GM23338 (cell line): ENCODE results near the gene OR1M1. TPM values are rescaled to one million over a fixed set of nuclear protein-coding genes. Genes with fewer than 3 reads are reported as not detected.

ENCODE experiments used
- ATAC-seq: fragments of 200-7000 bp; cut with Tn5 transposase; 3 replicates; pipeline ENCODE4 v1.9.1; 2020
- DNase-seq: peaks from one replicate; pipeline ENCODE4 v3.0.0-alpha.2; 2015; ENCODE audit warnings: low spot score
- H2AFZ ChIP-seq: fragments of 200-600 bp; sonication (generic); 2 replicates; pipeline ENCODE4 v1.8.0; 2016; ENCODE audit warnings: antibody characterized with exemption, mild to moderate bottlenecking, moderate library complexity
- H3F3A ChIP-seq: fragments of 200-600 bp; sonication (generic); replicated peaks from 2 replicates; pipeline ENCODE4 v1.8.0; 2017; ENCODE audit warnings: antibody characterized with exemption, mixed run types, low read depth
- H3K27ac ChIP-seq: fragments of 200-600 bp; sonication (generic); 2 replicates; pipeline ENCODE4 v1.6.1; 2016; ENCODE audit warnings: low read depth
- H3K27me3 ChIP-seq: fragments of 200-600 bp; sonication (generic); 2 replicates; pipeline ENCODE4 v1.8.0; 2016; ENCODE audit warnings: mild to moderate bottlenecking, mixed run types, moderate library complexity; ENCODE audit not compliant: insufficient read depth
- H3K36me3 ChIP-seq: fragments of 200-600 bp; sonication (generic); 2 replicates; pipeline ENCODE4 v1.8.0; 2016; ENCODE audit warnings: mild to moderate bottlenecking; ENCODE audit not compliant: insufficient read depth
- H3K4me1 ChIP-seq: fragments of 200-600 bp; sonication (generic); 2 replicates; pipeline ENCODE4 v1.8.0; 2016; ENCODE audit warnings: mild to moderate bottlenecking, moderate library complexity; ENCODE audit not compliant: insufficient read depth
- H3K4me2 ChIP-seq: fragments of 200-600 bp; sonication (generic); 2 replicates; pipeline ENCODE4 v1.7.1; 2017; ENCODE audit warnings: mixed run types
- H3K4me3 ChIP-seq: fragments of 200-600 bp; sonication (generic); 2 replicates; pipeline ENCODE4 v1.6.1; 2016; ENCODE audit warnings: mixed run types
- H3K79me2 ChIP-seq: fragments of 200-600 bp; sonication (generic); replicated peaks from 2 replicates; pipeline ENCODE4 v1.8.0; 2017; ENCODE audit warnings: mild to moderate bottlenecking; ENCODE audit not compliant: insufficient read depth
- H3K9me2 ChIP-seq: fragments of 200-600 bp; sonication (generic); 2 replicates; pipeline ENCODE4 v1.8.0; 2017; ENCODE audit not compliant: insufficient read depth
- H4K20me1 ChIP-seq: fragments of 200-600 bp; sonication (generic); replicated peaks from 2 replicates; pipeline ENCODE4 v1.8.0; 2017; ENCODE audit warnings: mild to moderate bottlenecking; ENCODE audit not compliant: insufficient read depth
- H3K27ac Mint-ChIP-seq: 2 replicates; pipeline ENCODE4 v1.8.0; 2020; ENCODE audit warnings: inconsistent platforms, mild to moderate bottlenecking, moderate library complexity, mixed read lengths
- H3K27me3 Mint-ChIP-seq: 3 replicates; pipeline ENCODE4 v1.8.0; 2022; ENCODE audit warnings: low read depth, mild to moderate bottlenecking, moderate library complexity, mixed read lengths, inconsistent platforms; ENCODE audit not compliant: insufficient read depth, poor library complexity
- H3K36me3 Mint-ChIP-seq: 3 replicates; pipeline ENCODE4 v1.8.0; 2021; ENCODE audit warnings: low read depth, mild to moderate bottlenecking, inconsistent platforms, moderate library complexity, mixed read lengths
- H3K4me1 Mint-ChIP-seq: 3 replicates; pipeline ENCODE4 v1.8.0; 2020; ENCODE audit warnings: mild to moderate bottlenecking, inconsistent platforms, mixed read lengths
- H3K4me3 Mint-ChIP-seq: 3 replicates; pipeline ENCODE4 v1.8.0; 2021; ENCODE audit warnings: moderate library complexity, mild to moderate bottlenecking, inconsistent platforms, mixed read lengths
- H3K9me3 Mint-ChIP-seq: 3 replicates; pipeline ENCODE4 v1.8.0; 2020; ENCODE audit warnings: moderate library complexity, mild to moderate bottlenecking, inconsistent platforms, mixed read lengths
- EZH2 ChIP-seq: fragments of 200-600 bp; sonication (generic); IDR thresholded peaks from one replicate; pipeline ENCODE4 v1.8.0; 2017; ENCODE audit warnings: antibody characterized with exemption, mild to moderate bottlenecking, low read depth; ENCODE audit not compliant: unreplicated experiment
- JUNB ChIP-seq: IDR thresholded peaks from one replicate; pipeline ENCODE4 v1.6.1; 2016; ENCODE audit warnings: antibody characterized with exemption; ENCODE audit not compliant: unreplicated experiment
- ZNF114 ChIP-seq: fragments of 250-450 bp; sonication (Bioruptor Pico); IDR thresholded peaks from 2 replicates; pipeline ENCODE4 v1.5.0; 2020; ENCODE audit warnings: mild to moderate bottlenecking, moderate library complexity
- long read RNA-seq: library from polyadenylated mRNA; unstranded; transcript quantifications from one replicate; pipeline ENCODE4 v2.0.0, GENCODE V29; 2020; ENCODE audit not compliant: unreplicated experiment
- polyA plus RNA-seq: library from polyadenylated mRNA; unstranded; fragments of >200 nt; fragmentation: Nextera tagmentation; extraction: Ambion mirVana; gene quantifications from 2 replicates; pipeline ENCODE4 v1.2.1, GENCODE V29; 2016
- total RNA-seq: library from RNA; depleted of rRNA; stranded (reverse); fragments of >200 nt; shearing (Covaris generic); gene quantifications from 2 replicates; pipeline ENCODE4 v1.2.3, GENCODE V29; 2014; rRNA removed
- TF ChIP-seq, protein P1 (sequence below): IDR thresholded peaks from 2 replicates; pipeline ENCODE4 v1.6.1; 2016; ENCODE audit warnings: antibody characterized with exemption
- TF ChIP-seq, protein P2 (sequence below): IDR thresholded peaks from one replicate; pipeline ENCODE4 v1.6.1; 2018; ENCODE audit warnings: antibody characterized with exemption; ENCODE audit not compliant: unreplicated experiment
- TF ChIP-seq, protein P3 (sequence below): fragments of 250-450 bp; sonication (Bioruptor Pico); IDR thresholded peaks from 2 replicates; pipeline ENCODE4 v1.5.0; 2020; ENCODE audit warnings: mild to moderate bottlenecking, moderate library complexity

Gene OR1M1, protein sequence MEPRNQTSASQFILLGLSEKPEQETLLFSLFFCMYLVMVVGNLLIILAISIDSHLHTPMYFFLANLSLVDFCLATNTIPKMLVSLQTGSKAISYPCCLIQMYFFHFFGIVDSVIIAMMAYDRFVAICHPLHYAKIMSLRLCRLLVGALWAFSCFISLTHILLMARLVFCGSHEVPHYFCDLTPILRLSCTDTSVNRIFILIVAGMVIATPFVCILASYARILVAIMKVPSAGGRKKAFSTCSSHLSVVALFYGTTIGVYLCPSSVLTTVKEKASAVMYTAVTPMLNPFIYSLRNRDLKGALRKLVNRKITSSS
- total RNA-seq, result not detected in 2 replicates
- polyA plus RNA-seq, result not detected in 2 replicates
- long read RNA-seq, result 0 reads

DNA sequence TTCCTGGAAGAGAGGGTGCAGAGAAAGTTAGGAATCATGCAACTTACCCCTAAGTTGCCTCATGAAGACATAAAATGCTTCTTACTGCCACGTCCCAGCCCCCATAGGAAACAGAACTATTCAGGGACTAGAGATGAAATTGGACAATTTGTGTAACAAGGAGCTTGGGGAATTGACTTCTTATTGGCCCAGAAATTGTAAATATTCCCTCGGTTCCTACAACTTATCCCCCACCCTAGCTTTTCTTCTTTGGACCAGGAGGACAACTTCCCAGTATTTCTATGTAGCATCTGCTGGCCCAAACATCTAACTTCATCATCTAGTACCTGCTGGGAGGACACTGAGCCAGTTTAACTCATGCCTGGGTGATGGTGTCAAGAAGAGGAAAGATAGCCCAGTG, at the start of gene OR1M1:
Gene OR1M1 (plus strand): TSS at position 301 of the 400 bp plus-strand sequence. CDS start 6,184 bp downstream, outside the sequence.
- H3K4me3 Mint-ChIP-seq, result no peak within 1 kb of the TSS
- H3K36me3 ChIP-seq, result no peaks in the 10 kb centered on the region
- peaks cover 92% of the 10 kb centered on the region for H3K9me3 Mint-ChIP-seq
- no peak for ATAC-seq
- no peak within 1 kb of the TSS for H3K27ac ChIP-seq
- no peaks in the 10 kb centered on the region for H4K20me1 ChIP-seq
- no peaks in the 10 kb centered on the region for H3K27me3 ChIP-seq
- TF ChIP-seq ZNF114 (CRISPR knock-in tag) (no peak), JUNB (no peak), EZH2 (no peak)
- TF ChIP-seq, protein P1, sequence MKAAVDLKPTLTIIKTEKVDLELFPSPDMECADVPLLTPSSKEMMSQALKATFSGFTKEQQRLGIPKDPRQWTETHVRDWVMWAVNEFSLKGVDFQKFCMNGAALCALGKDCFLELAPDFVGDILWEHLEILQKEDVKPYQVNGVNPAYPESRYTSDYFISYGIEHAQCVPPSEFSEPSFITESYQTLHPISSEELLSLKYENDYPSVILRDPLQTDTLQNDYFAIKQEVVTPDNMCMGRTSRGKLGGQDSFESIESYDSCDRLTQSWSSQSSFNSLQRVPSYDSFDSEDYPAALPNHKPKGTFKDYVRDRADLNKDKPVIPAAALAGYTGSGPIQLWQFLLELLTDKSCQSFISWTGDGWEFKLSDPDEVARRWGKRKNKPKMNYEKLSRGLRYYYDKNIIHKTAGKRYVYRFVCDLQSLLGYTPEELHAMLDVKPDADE, result no peak
- TF ChIP-seq, protein P2, sequence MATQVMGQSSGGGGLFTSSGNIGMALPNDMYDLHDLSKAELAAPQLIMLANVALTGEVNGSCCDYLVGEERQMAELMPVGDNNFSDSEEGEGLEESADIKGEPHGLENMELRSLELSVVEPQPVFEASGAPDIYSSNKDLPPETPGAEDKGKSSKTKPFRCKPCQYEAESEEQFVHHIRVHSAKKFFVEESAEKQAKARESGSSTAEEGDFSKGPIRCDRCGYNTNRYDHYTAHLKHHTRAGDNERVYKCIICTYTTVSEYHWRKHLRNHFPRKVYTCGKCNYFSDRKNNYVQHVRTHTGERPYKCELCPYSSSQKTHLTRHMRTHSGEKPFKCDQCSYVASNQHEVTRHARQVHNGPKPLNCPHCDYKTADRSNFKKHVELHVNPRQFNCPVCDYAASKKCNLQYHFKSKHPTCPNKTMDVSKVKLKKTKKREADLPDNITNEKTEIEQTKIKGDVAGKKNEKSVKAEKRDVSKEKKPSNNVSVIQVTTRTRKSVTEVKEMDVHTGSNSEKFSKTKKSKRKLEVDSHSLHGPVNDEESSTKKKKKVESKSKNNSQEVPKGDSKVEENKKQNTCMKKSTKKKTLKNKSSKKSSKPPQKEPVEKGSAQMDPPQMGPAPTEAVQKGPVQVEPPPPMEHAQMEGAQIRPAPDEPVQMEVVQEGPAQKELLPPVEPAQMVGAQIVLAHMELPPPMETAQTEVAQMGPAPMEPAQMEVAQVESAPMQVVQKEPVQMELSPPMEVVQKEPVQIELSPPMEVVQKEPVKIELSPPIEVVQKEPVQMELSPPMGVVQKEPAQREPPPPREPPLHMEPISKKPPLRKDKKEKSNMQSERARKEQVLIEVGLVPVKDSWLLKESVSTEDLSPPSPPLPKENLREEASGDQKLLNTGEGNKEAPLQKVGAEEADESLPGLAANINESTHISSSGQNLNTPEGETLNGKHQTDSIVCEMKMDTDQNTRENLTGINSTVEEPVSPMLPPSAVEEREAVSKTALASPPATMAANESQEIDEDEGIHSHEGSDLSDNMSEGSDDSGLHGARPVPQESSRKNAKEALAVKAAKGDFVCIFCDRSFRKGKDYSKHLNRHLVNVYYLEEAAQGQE, result no peak
- no peak within 1 kb of the TSS for H2AFZ ChIP-seq
- H3F3A ChIP-seq, result no peaks in the 10 kb centered on the region
- peaks cover 6% of the 10 kb centered on the region for H3K27me3 Mint-ChIP-seq
- no peak within 1 kb of the TSS for H3K4me3 ChIP-seq
- H3K79me2 ChIP-seq, result no peaks in the 10 kb centered on the region
- H3K4me1 Mint-ChIP-seq, result no peaks in the 10 kb centered on the region
- no peaks in the 10 kb centered on the region for H3K4me1 ChIP-seq
- DNase-seq, result no peak
- H3K36me3 Mint-ChIP-seq, result peaks cover 40% of the 10 kb centered on the region; the same call in 2 of the 3 replicates
- H3K4me2 ChIP-seq, result no peak within 1 kb of the TSS
- H3K9me2 ChIP-seq, result no peaks in the 10 kb centered on the region
- no peak within 1 kb of the TSS for H3K27ac Mint-ChIP-seq

DNA sequence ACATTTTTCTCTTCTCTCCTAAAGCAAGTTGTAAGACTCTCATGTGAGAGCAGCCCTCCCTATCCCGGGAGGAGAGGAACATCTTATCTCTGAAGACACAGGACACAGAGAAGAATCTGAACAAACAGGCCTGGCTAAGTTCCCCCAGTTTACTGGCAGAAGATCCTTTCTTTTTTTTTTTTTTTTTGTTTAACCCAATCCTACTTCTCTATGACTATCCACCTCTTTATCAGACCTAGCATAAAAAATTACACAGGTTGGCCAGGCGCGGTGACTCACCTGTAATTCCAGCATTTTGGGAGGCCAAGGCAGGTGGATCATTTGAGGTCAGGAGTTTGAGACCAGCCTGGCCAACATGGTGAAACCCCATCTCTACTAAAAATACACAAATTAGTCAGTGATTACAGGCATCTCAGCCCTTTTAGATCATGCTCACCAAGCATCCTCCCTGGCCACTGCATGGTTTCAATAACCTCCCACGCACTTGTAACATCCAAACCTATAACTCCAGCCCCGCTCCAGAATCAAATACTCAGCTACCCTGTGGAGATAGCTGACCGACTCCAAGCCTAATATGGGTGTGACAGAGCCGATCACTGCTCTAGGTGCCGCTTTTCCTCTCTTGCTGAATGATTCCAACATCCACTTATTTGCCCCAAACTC, 49.3 kb upstream of the OR1M1 start:
- DNase-seq (no peak), ATAC-seq (no peak)
- H3K27ac Mint-ChIP-seq, result no peak overlapping the region
- Histone ChIP-seq H3K9me2 (no peaks in the 10 kb centered on the region), H3K27ac (no peak overlapping the region), H4K20me1 (no peaks in the 10 kb centered on the region), H3F3A (no peaks in the 10 kb centered on the region), H3K4me2 (no peak overlapping the region), H3K4me1 (no peaks in the 10 kb centered on the region), H3K36me3 (no peaks in the 10 kb centered on the region), H3K27me3 (no peaks in the 10 kb centered on the region), H3K4me3 (no peak overlapping the region), H2AFZ (no peak overlapping the region), H3K79me2 (no peaks in the 10 kb centered on the region)
- H3K27me3 Mint-ChIP-seq, result peaks cover 10% of the 10 kb centered on the region
- H3K4me1 Mint-ChIP-seq, result no peaks in the 10 kb centered on the region
- H3K36me3 Mint-ChIP-seq, result peaks cover 44% of the 10 kb centered on the region
- H3K9me3 Mint-ChIP-seq, result peaks cover 100% of the 10 kb centered on the region
- H3K4me3 Mint-ChIP-seq, result no peak overlapping the region
- TF ChIP-seq, protein P1, result no peak
- no peak for TF ChIP-seq JUNB
- TF ChIP-seq, protein P3, sequence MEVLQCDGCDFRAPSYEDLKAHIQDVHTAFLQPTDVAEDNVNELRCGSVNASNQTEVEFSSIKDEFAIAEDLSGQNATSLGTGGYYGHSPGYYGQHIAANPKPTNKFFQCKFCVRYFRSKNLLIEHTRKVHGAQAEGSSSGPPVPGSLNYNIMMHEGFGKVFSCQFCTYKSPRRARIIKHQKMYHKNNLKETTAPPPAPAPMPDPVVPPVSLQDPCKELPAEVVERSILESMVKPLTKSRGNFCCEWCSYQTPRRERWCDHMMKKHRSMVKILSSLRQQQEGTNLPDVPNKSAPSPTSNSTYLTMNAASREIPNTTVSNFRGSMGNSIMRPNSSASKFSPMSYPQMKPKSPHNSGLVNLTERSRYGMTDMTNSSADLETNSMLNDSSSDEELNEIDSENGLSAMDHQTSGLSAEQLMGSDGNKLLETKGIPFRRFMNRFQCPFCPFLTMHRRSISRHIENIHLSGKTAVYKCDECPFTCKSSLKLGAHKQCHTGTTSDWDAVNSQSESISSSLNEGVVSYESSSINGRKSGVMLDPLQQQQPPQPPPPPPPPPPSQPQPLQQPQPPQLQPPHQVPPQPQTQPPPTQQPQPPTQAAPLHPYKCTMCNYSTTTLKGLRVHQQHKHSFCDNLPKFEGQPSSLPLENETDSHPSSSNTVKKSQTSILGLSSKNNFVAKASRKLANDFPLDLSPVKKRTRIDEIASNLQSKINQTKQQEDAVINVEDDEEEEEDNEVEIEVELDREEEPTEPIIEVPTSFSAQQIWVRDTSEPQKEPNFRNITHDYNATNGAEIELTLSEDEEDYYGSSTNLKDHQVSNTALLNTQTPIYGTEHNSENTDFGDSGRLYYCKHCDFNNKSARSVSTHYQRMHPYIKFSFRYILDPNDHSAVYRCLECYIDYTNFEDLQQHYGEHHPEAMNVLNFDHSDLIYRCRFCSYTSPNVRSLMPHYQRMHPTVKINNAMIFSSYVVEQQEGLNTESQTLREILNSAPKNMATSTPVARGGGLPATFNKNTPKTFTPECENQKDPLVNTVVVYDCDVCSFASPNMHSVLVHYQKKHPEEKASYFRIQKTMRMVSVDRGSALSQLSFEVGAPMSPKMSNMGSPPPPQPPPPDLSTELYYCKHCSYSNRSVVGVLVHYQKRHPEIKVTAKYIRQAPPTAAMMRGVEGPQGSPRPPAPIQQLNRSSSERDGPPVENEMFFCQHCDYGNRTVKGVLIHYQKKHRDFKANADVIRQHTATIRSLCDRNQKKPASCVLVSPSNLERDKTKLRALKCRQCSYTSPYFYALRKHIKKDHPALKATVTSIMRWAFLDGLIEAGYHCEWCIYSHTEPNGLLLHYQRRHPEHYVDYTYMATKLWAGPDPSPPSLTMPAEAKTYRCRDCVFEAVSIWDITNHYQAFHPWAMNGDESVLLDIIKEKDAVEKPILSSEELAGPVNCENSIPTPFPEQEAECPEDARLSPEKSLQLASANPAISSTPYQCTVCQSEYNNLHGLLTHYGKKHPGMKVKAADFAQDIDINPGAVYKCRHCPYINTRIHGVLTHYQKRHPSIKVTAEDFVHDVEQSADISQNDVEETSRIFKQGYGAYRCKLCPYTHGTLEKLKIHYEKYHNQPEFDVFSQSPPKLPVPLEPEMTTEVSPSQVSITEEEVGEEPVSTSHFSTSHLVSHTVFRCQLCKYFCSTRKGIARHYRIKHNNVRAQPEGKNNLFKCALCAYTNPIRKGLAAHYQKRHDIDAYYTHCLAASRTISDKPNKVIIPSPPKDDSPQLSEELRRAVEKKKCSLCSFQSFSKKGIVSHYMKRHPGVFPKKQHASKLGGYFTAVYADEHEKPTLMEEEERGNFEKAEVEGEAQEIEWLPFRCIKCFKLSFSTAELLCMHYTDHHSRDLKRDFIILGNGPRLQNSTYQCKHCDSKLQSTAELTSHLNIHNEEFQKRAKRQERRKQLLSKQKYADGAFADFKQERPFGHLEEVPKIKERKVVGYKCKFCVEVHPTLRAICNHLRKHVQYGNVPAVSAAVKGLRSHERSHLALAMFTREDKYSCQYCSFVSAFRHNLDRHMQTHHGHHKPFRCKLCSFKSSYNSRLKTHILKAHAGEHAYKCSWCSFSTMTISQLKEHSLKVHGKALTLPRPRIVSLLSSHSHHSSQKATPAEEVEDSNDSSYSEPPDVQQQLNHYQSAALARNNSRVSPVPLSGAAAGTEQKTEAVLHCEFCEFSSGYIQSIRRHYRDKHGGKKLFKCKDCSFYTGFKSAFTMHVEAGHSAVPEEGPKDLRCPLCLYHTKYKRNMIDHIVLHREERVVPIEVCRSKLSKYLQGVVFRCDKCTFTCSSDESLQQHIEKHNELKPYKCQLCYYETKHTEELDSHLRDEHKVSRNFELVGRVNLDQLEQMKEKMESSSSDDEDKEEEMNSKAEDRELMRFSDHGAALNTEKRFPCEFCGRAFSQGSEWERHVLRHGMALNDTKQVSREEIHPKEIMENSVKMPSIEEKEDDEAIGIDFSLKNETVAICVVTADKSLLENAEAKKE (CRISPR knock-in tag), result no peak
